ENCODE measurements around the gene WNT7A.

WNT7A gene

DNA sequence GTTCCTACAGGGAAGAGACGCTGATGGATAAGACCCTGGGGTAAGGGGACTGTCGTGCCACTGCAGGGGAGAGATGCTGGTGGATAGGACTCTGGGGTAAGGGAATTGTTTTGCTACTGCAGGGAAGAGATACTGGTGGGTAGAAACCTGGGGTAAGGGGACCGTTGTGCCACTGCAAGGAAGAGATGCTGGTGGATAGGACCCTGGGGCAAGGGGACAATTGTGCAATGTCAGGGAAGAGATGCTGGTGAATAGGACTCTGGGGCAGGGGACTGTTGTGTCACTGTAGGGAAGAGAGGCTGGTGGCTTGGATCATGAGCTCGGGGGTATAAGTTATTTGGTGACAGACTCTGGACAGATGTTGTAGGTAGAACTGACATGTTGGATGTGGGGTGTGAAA is 37.6 kb downstream of the WNT7A start:
- Histone ChIP-seq H3K9me3 (ENCODE audit: low read length) (no peaks in the 10 kb centered on the region), H3K36me3 (ENCODE audit: insufficient read depth, low read length) (no peaks in the 10 kb centered on the region), H2AFZ (ENCODE audit: low read length) (no peak overlapping the region), H3K27me3 (ENCODE audit: insufficient read depth, low read length) (0 out of 2 replicates have a peak, but pooled peaks cover 5% of the 10 kb centered on the region), H3K4me2 (ENCODE audit: low read length) (no peak overlapping the region), H3F3A (ENCODE audit: insufficient read depth, low read length) (no peaks in the 10 kb centered on the region), H3K79me2 (ENCODE audit: insufficient read depth, low read length) (no peaks in the 10 kb centered on the region), H3K9ac (ENCODE audit: low read length) (no peak overlapping the region), H3K4me3 (ENCODE audit: low read depth, low read length, poor library complexity, severe bottlenecking) (no peak overlapping the region), H4K20me1 (ENCODE audit: insufficient read depth, low read length) (no peaks in the 10 kb centered on the region), H3K27ac (ENCODE audit: low read depth, low read length, poor library complexity, severe bottlenecking) (no peak overlapping the region), H3K4me1 (ENCODE audit: insufficient read depth, low read length, severe bottlenecking) (no peaks in the 10 kb centered on the region), H3K9me2 (ENCODE audit: low read depth, low read length) (no peaks in the 10 kb centered on the region)
- TF ChIP-seq EZH2 (IDR thresholded peaks at IDR 0.05; ENCODE audit: borderline replicate concordance, low read length) = no peak
- TF ChIP-seq, protein P1, sequence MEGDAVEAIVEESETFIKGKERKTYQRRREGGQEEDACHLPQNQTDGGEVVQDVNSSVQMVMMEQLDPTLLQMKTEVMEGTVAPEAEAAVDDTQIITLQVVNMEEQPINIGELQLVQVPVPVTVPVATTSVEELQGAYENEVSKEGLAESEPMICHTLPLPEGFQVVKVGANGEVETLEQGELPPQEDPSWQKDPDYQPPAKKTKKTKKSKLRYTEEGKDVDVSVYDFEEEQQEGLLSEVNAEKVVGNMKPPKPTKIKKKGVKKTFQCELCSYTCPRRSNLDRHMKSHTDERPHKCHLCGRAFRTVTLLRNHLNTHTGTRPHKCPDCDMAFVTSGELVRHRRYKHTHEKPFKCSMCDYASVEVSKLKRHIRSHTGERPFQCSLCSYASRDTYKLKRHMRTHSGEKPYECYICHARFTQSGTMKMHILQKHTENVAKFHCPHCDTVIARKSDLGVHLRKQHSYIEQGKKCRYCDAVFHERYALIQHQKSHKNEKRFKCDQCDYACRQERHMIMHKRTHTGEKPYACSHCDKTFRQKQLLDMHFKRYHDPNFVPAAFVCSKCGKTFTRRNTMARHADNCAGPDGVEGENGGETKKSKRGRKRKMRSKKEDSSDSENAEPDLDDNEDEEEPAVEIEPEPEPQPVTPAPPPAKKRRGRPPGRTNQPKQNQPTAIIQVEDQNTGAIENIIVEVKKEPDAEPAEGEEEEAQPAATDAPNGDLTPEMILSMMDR (IDR thresholded peaks at IDR 0.05; ENCODE audit: low read length) = no peak

DNA sequence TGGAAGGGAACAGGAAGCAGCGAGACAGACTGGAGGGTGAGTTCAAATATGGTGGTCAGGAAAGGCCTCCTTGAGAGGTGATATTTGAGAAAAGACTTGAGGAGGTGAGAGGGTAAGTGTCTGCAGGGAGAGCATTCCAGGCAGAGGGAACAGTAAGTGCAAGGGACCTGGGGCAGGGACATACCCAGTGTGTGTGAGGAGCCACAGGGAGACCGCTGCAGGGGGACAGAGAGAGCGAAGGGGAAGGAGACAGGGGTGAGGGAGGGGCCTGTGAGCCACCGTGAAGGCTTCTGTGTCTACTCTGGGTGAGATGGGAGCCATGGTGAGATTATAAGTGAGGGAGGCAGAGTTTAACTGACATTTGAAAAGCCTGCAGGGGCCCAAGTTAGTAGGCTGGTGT is 38.0 kb downstream of the WNT7A start:
- Histone ChIP-seq H2AFZ (ENCODE audit: low read length) (no peak overlapping the region), H3K4me3 (ENCODE audit: low read depth, low read length, poor library complexity, severe bottlenecking) (no peak overlapping the region), H3F3A (ENCODE audit: insufficient read depth, low read length) (no peaks in the 10 kb centered on the region), H3K4me2 (ENCODE audit: low read length) (no peak overlapping the region), H3K9me2 (ENCODE audit: low read depth, low read length) (no peaks in the 10 kb centered on the region), H3K4me1 (ENCODE audit: insufficient read depth, low read length, severe bottlenecking) (no peaks in the 10 kb centered on the region), H3K9ac (ENCODE audit: low read length) (no peak overlapping the region), H3K27me3 (ENCODE audit: insufficient read depth, low read length) (0 out of 2 replicates have a peak, but pooled peaks cover 5% of the 10 kb centered on the region), H3K9me3 (ENCODE audit: low read length) (no peaks in the 10 kb centered on the region), H3K27ac (ENCODE audit: low read depth, low read length, poor library complexity, severe bottlenecking) (no peak overlapping the region), H3K36me3 (ENCODE audit: insufficient read depth, low read length) (no peaks in the 10 kb centered on the region), H4K20me1 (ENCODE audit: insufficient read depth, low read length) (no peaks in the 10 kb centered on the region), H3K79me2 (ENCODE audit: insufficient read depth, low read length) (no peaks in the 10 kb centered on the region)
- no peak for TF ChIP-seq EZH2 (IDR thresholded peaks at IDR 0.05; ENCODE audit: borderline replicate concordance, low read length)
- TF ChIP-seq, protein P1 (IDR thresholded peaks at IDR 0.05; ENCODE audit: low read length) = no peak

DNA sequence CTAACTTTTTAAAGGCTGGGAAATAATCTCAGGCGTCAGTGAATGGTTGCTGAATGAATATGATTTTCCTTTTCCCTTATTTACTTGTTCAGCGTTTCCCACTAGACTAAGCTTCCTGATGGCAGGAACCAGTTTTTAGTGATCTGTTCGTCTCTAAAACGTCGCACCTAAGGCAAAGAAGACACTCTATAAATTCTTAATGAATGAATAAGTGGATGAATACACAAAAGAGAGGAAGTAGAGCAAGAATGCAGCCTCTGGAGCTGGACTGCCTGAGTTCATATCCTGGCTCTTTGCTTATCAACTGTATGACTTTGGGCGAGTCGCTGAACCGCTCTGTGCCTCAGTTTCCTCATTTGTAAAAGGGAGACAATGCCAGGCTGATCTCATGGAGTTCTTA is 38.7 kb downstream of the WNT7A start:
- Histone ChIP-seq H3K9me3 (ENCODE audit: low read length) (no peaks in the 10 kb centered on the region), H3K27me3 (ENCODE audit: insufficient read depth, low read length) (0 out of 2 replicates have a peak, but pooled peaks cover 5% of the 10 kb centered on the region), H3K9ac (ENCODE audit: low read length) (no peak overlapping the region), H3K36me3 (ENCODE audit: insufficient read depth, low read length) (no peaks in the 10 kb centered on the region), H3K4me3 (ENCODE audit: low read depth, low read length, poor library complexity, severe bottlenecking) (no peak overlapping the region), H3K9me2 (ENCODE audit: low read depth, low read length) (no peaks in the 10 kb centered on the region), H3F3A (ENCODE audit: insufficient read depth, low read length) (no peaks in the 10 kb centered on the region), H4K20me1 (ENCODE audit: insufficient read depth, low read length) (no peaks in the 10 kb centered on the region), H2AFZ (ENCODE audit: low read length) (no peak overlapping the region), H3K27ac (ENCODE audit: low read depth, low read length, poor library complexity, severe bottlenecking) (no peak overlapping the region), H3K4me1 (ENCODE audit: insufficient read depth, low read length, severe bottlenecking) (no peaks in the 10 kb centered on the region), H3K79me2 (ENCODE audit: insufficient read depth, low read length) (no peaks in the 10 kb centered on the region), H3K4me2 (ENCODE audit: low read length) (no peak overlapping the region)
- no peak for TF ChIP-seq EZH2 (IDR thresholded peaks at IDR 0.05; ENCODE audit: borderline replicate concordance, low read length)
- TF ChIP-seq, protein P1 (IDR thresholded peaks at IDR 0.05; ENCODE audit: low read length) = no peak

Data from OCI-LY1 (cell line).